CD4-positive, alpha-beta T cell treated with Interferon alpha-2 for 1 hour (primary cell): ENCODE data around the gene ZBTB25.
A peak's percentile ranks its signal among the peaks of the same experiment; 100 is the strongest.

Experiments
- DNase-seq, 2 donors: peaks; one replicate each; pipeline ENCODE4 v3.0.0-alpha.2; 2020 to 2022

The ZBTB25 gene

DNA sequence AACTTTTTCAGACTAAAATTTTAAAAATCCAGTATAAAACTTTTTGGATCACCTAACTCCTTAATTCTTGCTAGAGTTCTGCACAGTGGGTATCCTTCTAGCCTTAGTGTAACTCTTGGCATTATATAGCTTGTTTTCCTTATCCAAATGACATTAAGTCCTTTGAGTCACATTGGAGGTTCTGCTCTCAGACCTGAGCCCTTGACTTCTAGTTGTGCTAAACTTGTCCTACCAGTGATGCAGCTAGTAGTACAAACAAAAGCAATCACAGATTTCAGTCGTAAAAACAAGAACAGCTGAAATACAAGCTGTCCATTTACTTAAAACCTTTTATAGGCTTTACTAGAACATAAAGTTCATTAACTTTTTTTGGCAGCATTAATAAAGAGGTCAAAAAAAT, 11.4 kb upstream of the ZBTB25 start:
- DNase-seq: no peak

DNA sequence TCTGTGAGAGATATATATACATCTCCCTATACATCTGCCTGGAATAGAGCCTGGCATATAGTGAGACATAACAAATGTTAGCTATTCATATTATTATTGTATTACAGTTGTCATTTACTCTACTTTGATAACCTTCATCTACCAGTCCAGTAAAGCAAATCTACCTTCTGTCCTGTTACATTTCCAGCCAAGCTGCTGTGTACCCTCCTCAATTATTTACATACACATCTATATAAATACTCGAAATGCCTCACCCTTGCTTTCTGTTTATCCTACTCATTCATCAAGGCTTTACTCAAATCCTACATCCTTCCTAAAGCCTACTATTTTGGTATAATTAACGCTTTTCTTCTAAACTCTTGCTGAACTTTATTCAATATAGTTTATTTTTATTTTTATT, 9.6 kb upstream of the ZBTB25 start:
- no peak for DNase-seq

DNA sequence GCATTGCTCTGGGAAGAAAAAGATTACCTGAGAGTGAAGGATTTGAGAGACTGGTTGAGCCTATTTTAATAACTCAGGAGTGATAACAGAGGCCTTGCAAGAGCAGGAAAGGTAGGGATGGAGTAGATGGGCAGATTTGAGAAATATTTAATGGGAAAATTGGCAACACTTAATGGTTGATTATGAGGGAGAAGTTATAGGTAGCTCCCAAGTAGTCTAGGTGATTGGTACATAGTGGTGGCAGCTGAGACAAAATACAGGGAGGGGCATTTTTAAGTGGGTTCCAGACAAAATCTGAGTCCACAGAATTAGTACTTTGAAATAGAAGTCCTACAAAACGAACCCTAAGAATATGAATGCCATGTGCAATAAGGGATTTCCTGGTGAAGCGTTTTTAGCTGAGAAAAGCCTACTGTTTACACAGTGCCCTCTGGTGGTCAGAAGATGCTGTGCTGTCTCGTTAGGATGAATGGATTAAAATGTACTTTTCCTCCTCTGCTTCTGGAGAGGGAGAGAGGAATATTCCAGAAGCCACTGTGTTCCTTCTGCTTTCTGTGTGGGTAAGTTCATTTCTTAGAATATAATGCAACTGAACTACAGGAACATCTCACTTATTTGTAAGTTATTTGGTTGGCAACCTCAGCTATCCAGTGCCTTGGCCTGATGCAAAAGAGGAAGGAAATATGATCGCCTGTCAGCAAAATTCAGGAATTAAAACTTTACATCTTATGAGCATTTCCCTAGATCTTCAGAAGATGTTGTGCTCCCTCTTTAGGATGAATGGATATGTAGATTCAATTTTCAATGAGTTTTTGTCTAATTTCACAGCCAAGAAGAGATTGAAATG, 7.4 kb upstream of the ZBTB25 start:
- DNase-seq: peak; percentile 55 to 81

DNA sequence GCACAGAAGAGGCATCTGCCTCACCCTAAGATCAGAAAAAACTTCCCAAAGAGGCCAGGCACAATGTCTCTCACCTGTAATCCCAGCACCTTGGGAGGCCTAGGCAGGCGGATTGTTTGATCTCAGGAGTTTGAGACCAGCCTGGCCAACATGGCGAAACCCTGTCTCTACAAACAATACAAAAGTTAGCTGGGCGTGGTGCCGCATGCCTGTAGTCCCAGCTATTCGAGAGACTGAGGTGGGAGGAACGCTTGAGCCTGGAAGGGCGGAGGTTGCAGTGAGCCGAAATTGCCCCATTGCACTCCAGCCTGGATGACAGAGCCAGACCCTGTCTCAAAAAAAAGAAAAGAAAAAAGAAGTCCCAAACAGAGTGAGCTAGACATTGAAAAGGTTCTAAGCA, 5.4 kb upstream of the ZBTB25 start:
- no peak for DNase-seq

DNA sequence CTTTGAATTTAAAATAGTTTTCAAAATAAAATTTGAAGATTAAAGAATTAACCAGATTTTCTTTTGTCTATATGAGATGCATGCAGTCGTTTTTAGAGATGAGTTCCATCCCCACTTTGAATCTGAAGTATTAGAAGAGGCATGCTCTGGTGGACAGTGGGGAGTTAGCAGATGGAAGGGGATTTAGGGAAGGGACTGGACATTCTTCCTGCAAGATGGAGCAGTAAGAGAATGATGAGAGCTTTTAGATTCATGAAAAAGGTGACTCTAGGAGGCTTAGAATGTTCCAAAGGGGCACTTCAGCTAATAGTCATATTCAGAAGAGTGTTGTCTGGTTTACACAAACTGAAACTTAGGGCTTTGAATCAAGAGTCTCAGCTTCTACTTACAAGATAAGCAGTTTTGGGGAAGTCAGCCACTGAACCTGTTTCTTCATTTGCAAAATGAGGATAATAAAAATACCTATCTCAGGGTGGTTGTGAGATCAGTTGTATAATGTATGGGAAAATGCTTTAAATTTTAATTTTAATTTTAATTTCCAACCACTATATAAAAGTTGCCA, 4.7 kb upstream of the ZBTB25 start:
- DNase-seq: peak in 1 of 2 donors; percentile 28

DNA sequence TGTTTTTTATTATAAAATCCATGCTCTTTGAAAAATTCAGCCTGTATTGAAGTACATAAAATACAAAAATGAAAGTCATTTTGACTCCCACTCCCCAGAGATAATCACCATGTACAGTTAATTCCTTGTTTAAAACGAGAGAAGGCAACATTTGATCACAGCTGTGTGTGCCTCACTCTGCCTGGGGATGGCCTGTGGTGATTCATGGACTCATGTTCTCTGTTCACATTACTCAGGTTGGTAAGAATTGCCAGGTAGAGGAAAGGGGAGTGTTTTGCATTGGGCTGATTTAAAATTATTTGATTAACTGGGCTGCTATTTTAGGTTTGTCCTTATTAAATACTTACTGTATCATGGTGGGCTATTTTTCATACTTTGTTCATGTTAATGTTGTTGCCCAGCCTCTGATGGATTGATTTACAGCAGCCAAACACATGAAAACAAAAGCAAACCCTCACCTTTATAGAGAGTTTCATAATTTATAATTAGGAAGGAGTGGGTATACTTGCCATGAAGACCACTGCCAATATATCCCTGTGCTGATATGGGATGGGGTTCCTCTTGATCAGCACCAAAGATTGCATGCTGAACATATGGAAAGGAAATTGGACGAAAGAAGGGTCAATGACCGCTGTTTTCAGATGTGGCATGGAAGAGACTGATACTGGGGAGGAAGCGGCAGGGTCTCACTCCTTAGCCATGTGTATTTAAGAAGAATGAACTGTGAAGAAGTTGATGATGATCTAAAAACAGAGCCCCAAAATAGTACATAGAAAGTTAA, 3.9 kb upstream of the ZBTB25 start:
- peak in 1 of 2 donors; percentile 24 for DNase-seq

DNA sequence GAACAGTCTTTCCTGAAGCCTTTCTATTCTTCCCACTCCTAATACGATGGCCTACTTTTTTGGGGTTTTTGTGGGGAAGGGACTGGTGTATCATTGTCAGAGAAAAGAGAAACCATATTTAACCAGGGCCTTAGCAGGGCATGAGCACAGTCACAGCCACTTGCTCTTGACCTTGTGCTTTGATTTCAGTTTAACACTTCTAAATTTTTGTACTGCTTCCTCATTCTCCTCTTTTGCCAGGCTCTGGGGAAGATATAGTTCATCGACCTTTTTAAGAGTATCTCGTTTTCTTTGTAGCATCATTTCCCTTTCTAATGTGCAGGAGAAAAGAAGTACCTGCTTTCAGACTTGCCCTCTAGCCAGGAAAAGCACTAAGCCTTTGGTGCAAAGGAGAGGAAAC, 3.1 kb upstream of the ZBTB25 start:
- peak in 1 of 2 donors; percentile 21 for DNase-seq

DNA sequence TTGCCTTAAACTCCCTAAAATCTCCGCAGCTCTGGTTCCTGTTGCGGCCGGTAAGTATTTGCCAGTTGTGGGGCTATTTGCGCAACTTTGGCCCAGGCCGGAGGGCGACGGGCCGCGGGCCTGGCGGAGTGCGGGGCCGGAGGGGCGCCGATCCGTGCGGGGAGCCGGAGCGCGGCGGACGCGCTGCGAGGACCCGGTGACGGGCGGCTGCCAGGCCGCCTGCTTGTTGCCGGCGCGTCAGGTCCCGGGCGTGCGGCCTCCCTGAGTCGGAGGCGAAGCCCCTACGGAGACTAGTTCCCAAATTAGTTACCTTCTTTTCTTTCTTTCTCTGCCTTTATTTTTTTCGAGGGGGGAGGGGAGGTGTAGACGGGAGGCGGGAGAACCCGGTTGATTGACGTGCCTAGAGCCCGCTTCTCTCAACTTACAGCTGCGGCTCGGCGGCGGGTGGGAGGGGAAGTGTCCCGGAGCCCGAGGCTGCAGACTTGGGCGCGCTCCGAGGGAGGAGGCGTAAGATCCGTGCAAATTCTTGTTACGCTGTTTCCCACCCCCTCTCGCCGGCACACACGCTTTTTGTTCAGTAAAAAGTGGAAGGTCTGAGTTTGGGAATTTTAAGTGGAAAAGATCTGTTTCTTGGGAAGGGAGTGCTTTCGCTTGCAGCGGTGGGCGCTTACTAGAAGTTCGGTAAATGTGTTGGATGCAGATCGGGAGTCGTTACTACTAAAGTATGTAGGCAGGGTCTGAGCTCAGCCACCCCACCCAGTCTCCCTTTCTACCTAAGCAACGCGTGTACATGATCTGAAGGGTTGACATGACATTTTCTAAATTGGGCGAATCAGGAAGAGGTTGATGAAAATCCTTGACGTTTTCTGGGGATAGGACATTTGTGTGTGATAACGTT, 1.5 kb upstream of the ZBTB25 start:
- DNase-seq: peak; percentile 82 to 87

DNA sequence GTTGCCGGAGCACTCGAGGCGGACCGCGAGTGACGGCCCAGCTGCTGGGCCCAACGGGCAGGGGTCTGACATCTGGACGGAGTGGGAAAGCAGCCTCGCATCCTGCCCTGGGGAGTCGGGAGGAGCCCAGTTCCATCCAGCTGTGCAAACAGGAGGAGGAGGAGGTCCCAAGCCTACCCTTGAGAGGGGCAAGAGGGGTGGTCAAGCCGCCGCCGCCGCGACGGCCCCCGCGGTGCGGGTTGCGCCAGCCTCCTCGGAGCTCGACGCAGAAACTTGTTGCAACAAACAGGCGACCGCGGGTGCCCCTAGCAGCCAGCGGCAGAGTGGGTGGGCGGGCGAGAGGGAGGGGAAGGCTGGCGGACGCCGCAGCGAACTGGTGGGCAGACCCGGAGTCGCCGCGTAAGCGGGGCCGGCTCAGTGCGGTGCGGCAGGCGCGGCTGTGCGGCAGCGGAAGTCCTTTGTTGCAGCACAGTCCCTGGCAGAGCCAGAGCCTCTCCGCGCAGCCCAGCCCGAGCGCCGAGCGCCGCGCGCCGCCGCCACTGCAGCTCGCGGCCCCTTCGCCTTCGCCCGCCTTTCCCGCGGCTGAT, 765 bp upstream of the ZBTB25 start, which contains the start of gene ZBTB1:
Gene ZBTB1, plus strand, starts transcription at position 461 of the 587 bp plus-strand sequence. CDS start 16,735 bp downstream, outside the sequence.
- DNase-seq: peak; percentile 85 to 87

DNA sequence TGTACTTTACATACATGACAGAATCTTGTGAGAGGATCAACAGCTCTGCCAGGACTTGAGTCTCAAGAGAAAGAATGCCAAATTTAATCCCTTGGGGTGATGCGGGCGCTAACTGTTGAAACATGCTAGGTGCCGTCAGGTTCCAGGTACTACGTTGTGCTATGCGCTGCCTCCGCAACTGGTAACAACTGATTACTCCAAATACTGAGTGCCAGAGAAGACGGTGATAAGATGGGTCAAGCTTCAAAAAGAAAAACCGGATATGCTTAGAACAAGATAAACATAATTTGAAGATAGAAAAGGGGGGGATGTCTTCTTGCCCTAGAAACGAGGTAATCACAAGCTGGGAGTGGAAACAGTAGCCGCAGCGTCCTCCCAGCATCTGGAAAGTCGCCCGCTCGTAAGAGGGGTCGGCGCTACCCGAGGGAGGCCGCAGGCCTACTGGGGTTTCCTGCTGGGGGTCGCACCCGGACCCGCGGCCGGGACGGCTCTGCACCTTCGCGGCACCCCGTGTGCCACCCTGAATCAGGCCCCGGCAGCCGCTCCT, 678 bp downstream of the ZBTB25 start:
- DNase-seq: peak; percentile 15 to 52

DNA sequence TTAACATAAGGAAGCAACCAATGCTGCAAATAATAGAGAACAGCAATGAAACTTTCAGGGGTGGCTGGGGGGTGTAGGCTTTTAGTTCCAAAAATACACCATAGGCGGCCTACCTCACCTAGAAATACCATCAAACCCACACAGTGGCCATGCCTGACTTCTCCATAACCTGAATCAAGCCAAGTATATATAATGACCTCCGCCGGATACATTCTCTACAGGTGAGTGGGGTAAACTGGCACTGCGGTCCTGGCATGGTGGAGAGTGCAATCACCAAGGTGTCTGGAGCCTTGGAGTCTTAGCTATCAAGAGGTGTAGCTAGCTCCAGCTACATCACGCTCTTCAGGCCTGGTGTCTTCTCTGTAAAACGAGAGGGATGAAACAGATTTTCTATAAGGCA, 1.2 kb downstream of the ZBTB25 start:
- DNase-seq: peak in 1 of 2 donors; percentile 48

DNA sequence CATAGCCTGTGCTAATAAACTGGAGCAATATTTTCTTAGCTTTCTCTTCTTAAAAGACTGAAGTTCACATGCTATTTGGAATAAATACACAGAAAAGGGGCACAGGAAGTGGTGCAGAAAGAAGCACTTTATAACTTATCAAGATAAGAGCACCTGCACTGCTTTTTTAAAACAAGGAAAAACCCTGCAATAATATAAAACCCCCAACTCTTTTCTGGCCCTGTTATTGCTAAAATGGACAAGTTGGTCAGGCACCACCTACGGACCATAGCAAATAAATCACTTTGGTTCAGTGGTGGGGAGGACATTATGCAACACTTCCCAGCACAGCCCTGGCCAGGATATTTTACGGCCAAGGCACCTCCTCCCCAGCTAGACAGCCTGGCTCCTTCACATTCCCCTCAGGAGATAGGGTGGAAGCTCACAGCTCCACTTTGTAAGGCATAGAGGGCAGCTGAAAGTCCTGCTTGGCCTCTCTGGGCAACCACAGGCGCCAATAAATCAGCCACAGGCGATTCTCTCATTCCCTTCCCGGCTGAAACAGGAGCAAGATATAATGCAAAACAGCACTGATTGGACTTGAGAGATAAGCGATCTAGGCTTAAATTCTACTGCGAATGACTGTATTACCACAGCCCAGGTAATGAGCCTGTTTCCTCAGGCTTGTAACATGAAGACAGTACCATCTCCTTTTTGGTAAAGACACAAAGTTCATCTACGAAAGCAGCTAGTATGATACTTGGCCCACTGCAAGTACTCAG, 2.0 kb downstream of the ZBTB25 start:
- peak in 1 of 2 donors; percentile 55 for DNase-seq

DNA sequence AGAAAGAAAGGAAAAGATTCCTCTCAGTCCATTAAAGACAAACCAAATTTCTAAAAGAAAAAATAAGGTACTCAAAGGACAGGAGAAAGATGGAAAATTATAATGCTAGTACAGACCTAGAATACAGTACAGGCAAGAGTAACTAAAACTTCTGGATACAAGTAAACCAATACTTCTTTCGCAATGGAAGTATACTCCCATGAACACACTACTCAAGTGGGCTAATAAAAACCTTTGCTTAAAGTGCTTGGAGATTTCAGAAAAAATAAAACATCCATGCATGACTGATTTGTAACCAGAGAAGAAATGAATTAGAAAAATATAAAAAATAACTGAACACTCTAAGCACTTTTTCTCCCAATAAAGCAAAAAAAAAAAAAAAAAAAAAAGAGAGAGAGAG, 3.5 kb downstream of the ZBTB25 start:
- DNase-seq: no peak

DNA sequence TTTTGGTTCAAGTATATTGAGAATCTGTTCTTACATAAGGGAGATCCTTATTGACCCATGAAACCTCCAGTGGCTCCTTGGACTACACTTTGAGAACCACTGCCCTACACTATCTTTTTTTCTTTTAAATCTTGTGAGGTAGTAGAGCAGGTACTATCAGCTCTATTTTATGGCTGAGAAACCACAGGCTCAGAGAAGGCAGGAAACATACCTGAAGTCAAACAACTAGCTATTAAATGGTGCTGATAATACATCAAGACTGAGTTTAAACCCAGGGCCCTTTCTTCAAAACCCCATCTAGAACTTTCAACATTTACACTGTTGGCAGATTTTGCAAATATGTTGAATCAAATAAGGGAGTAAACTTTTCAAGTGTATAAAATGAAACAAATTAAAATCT, 6.9 kb downstream of the ZBTB25 start:
- no peak for DNase-seq

DNA sequence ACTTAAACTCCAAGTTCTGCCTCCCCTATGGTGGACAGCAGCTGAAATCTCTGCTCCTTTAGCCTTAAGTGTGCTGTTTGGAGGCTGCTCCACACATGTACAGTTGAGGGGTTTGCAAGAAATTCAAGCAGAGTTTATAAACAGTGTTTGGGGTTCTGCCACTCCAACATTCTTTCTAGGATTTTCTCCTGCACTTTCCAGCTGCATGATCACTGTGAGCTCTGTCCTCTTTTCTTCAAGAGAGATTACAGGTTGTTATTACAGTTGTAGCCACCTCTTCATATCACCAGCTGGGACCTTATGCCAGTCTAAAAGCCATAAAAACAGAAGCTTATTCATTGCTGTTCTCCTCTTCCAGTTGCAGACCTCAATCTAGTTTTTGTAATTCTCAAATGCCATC, 8.4 kb downstream of the ZBTB25 start:
- DNase-seq: no peak

DNA sequence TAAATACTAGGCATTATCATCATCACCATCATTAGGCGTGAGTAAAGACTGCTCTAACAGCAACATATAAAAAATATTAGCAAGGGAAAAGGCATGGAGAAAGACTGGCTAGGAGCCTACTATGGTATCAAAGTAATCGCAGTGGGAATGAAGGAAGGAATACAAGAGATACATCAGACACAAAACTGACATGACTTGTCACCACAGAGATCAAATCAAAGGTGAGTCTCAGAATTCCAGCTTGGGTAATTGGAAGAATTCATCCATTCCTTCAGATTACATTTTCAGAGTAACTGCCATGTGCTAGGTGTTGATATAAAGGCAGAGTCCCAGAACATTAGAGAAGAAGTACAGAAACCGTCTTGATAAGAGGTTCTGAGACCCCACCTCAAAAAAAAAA, 10.2 kb downstream of the ZBTB25 start:
- no peak for DNase-seq

DNA sequence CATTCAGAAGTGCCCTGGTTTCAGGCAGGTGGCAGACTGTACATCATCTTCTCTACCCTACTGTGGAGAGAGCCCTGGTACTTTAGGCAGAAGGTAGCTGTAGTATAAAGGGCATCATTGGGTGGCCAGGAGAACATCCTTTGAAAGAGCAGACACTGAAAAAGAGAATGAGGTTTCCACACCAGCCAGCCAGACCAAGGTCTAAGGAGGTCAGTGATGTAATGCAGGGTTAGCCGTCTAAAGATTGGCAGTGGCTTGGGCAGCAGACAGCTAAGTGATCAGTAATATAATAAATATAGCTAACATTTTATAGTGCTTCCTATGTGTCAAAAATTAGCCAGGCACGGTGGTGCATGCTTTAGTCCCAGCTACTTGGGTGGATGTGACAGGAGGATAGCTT, 12.0 kb downstream of the ZBTB25 start:
- no peak for DNase-seq

DNA sequence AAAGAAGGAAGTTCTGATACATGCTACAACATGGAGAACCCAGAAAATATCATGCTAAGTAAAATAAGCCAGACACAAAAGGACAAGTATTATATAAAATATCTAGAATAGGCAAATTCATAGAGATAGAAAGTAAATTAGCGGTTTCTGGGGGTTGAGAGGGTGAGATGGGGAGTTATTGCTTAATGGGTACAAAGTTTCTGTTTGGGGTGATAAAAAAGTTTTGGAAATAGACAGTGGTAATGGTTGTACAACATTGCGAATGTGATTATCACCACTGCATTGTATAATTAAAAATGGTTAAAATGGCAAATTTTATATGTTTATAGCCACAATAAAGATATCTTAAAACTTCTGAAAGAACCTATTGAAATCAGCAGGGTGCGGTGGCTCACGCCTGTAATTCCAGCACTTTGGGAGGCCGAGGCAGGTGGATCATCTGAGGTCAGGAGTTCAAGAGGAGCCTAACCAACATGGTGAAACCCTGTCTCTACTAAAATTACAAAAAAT, 15.0 kb downstream of the ZBTB25 start:
- no peak for DNase-seq

DNA sequence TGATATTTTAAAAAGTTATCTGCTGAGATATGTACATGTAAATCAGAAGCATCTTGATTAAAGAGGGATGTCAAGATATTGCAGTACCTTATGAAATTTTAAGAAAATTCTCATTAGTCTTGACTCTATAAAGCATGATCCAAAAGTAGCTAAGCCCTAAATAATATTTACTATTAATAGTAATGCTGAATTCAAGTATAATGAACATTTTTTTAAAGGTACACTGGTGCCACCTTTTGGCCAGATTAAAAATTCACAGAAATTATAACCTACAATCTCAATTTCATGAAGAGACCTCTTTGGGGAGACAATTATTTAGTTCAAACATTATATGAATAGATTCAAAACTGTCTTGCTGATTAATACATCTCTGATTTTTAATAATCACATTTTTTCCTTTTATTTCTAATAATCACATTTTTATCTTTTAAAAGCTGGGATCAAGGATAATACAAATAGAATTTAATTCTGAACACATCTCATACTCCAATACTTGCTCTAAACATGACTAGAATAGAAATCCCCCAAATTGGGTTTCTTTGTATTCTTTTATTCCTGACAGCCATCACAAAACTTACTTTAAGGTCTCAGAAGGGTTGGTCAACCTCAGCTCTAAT, 24.9 kb downstream of the ZBTB25 start:
- DNase-seq: peak in 1 of 2 donors; percentile 64

DNA sequence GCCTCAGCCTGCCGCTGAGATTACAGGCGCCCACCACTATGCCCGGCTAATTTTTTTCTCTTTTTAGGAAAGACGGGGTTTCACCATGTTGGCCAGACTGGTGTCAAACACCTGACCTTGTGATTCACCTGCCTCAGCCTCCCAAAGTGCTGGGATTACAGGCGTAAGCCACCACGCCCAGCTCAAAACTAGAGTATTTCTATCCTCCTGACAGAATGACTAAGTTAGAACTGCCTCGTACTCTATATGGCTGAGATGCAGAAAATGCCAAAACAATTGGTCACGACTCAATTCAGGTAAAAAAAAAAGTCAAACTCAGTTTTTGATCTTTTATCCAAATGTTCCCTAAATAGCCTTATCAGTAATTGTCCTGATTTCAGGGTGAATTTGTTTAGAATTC, 27.2 kb downstream of the ZBTB25 start:
- DNase-seq: no peak
